Measurements from ENCODE around the gene MGAT5. TPM values are rescaled to one million over a fixed set of nuclear protein-coding genes. Genes with fewer than 3 reads are reported as not detected.

The MGAT5 gene
- total RNA-seq, 1 experiment from 2014 or later, result 34.0 TPM

DNA sequence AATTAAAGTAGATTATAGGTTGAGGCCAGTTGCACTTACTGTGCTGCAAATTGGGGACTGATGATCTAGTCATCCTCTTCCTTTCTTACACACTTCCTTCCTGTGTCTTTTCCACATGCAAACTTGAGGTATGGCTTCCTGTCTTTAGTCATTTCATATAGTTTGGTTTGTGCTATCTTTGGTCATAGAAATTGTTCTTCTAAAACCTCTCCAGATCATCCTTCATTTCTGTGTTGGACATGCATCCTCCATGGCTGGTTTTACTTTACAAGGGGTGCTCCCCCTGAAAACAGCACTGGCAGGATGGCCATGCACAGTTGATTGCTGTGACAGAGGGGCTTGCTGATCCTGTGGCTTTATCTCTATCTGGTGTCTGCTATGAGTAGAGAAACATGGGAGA is 36.5 kb downstream of the MGAT5 start:
- ChIA-PET CTCF (no interaction called here), POLR2A (no interaction called here), RAD21 (ENCODE audit: low non-redundant PET in 1 of 2, low total read pairs in 2 of 2, uncharacterized antibody in 2 of 2, unreplicated experiment in 2 of 2) (no interaction called here)
- H3K4me1 ChIP-seq (ENCODE audit: control insufficient read depth in 1 of 2, insufficient read depth in 2 of 2, low read length in 2 of 2), result no peaks in the 10 kb centered on the region
- BruUV-seq (replicated peaks), result no TSS peak
- ATAC-seq, result no peak
- intact Hi-C loops (cut with micrococcal nuclease), result no loop called here
- no peaks in the 10 kb centered on the region for H3K36me3 ChIP-seq (ENCODE audit: control insufficient read depth in 1 of 2, insufficient read depth in 2 of 2, low read length in 2 of 2)
- TF ChIP-seq CBX3 (IDR thresholded peaks at IDR 0.05; ENCODE audit: low read depth), result no peak
- TF ChIP-seq SP1 (IDR thresholded peaks at IDR 0.05; ENCODE audit: low read depth), result no peak
- no peak for TF ChIP-seq ZNF274 (IDR thresholded peaks at IDR 0.05; ENCODE audit: low read depth, low read length)
- no peak for TF ChIP-seq YY1 (IDR thresholded peaks at IDR 0.05; ENCODE audit: extremely low read depth, insufficient replicate concordance, low read depth, low read length)
- no peak for TF ChIP-seq REST (IDR thresholded peaks at IDR 0.05; ENCODE audit: low read depth)
- TF ChIP-seq EZH2phosphoT487 (IDR thresholded peaks at IDR 0.05; ENCODE audit: borderline replicate concordance), result no peak
- H3K27me3 ChIP-seq (ENCODE audit: insufficient read depth, low read length), result no peaks in the 10 kb centered on the region
- H3K9ac ChIP-seq (ENCODE audit: low read length), result no peak overlapping the region
- no peak overlapping the region for H3K27ac ChIP-seq (ENCODE audit: low read depth, low read length)
- no peak overlapping the region for H3K4me2 ChIP-seq (ENCODE audit: low read length)
- H4K20me1 ChIP-seq (ENCODE audit: insufficient read depth), result no peaks in the 10 kb centered on the region
- no peaks in the 10 kb centered on the region for H3K9me3 ChIP-seq (ENCODE audit: control insufficient read depth in 1 of 2, insufficient read depth in 1 of 2, low read depth in 1 of 2, low read length in 2 of 2)
- no peak for DNase-seq (ENCODE audit: low read depth, low spot score)
- H3K9me2 ChIP-seq (ENCODE audit: insufficient read depth), result no peaks in the 10 kb centered on the region
- H3K4me3 ChIP-seq (replicated peaks in 1 of 2; ENCODE audit: low read depth in 1 of 2, low read length in 2 of 2), result no peak overlapping the region
- no peak overlapping the region for H2AFZ ChIP-seq (ENCODE audit: low read depth, low read length, poor library complexity, severe bottlenecking)
- no peaks in the 10 kb centered on the region for H3K79me2 ChIP-seq (ENCODE audit: insufficient read depth, low read length)

- intact Hi-C loops (cut with micrococcal nuclease), result no loop called here
- no peaks in the 10 kb centered on the region for H3K36me3 ChIP-seq (ENCODE audit: control insufficient read depth in 1 of 2, insufficient read depth in 2 of 2, low read length in 2 of 2)
- no peak overlapping the region for H3K4me3 ChIP-seq (replicated peaks in 1 of 2; ENCODE audit: low read depth in 1 of 2, low read length in 2 of 2)
- CTCF ChIA-PET, result no interaction called here
- H2AFZ ChIP-seq (ENCODE audit: low read depth, low read length, poor library complexity, severe bottlenecking), result no peak overlapping the region
- ATAC-seq (no peak), DNase-seq (ENCODE audit: low read depth, low spot score) (no peak)
- no peaks in the 10 kb centered on the region for H3K79me2 ChIP-seq (ENCODE audit: insufficient read depth, low read length)
- POLR2A ChIA-PET, result no interaction called here
- H3K4me1 ChIP-seq (ENCODE audit: control insufficient read depth in 1 of 2, insufficient read depth in 2 of 2, low read length in 2 of 2), result no peaks in the 10 kb centered on the region
- no peak overlapping the region for H3K4me2 ChIP-seq (ENCODE audit: low read length)
- RAD21 ChIA-PET (ENCODE audit: low non-redundant PET in 1 of 2, low total read pairs in 2 of 2, uncharacterized antibody in 2 of 2, unreplicated experiment in 2 of 2), result no interaction called here
- H3K9me2 ChIP-seq (ENCODE audit: insufficient read depth), result no peaks in the 10 kb centered on the region
- H3K9me3 ChIP-seq (ENCODE audit: control insufficient read depth in 1 of 2, insufficient read depth in 1 of 2, low read depth in 1 of 2, low read length in 2 of 2), result no peaks in the 10 kb centered on the region
- no peaks in the 10 kb centered on the region for H3K27me3 ChIP-seq (ENCODE audit: insufficient read depth, low read length)
- no peak overlapping the region for H3K9ac ChIP-seq (ENCODE audit: low read length)
- no peaks in the 10 kb centered on the region for H4K20me1 ChIP-seq (ENCODE audit: insufficient read depth)
- no TSS peak for BruUV-seq (replicated peaks)
- no peak overlapping the region for H3K27ac ChIP-seq (ENCODE audit: low read depth, low read length)
- TF ChIP-seq FOSL1 (IDR thresholded peaks at IDR 0.05; ENCODE audit: low read depth) (no peak), TCF7L2 (IDR thresholded peaks at IDR 0.05; ENCODE audit: borderline replicate concordance, extremely low read depth, insufficient read depth, insufficient read length) (no peak), ELF1 (IDR thresholded peaks at IDR 0.05; ENCODE audit: borderline replicate concordance, low read depth) (no peak), ZFX (IDR thresholded peaks at IDR 0.05) (no peak), YY1 (IDR thresholded peaks at IDR 0.05; ENCODE audit: extremely low read depth, insufficient replicate concordance, low read depth, low read length) (no peak), RAD21 (IDR thresholded peaks at IDR 0.05; ENCODE audit: low read depth) (no peak), EZH2 (IDR thresholded peaks at IDR 0.05) (no peak), CBX3 (IDR thresholded peaks at IDR 0.05; ENCODE audit: low read depth) (no peak), MAX (IDR thresholded peaks at IDR 0.05) (no peak), SRF (IDR thresholded peaks at IDR 0.05; ENCODE audit: low read depth) (no peak), EGR1 (IDR thresholded peaks at IDR 0.05; ENCODE audit: low read depth) (no peak), SIN3A (IDR thresholded peaks at IDR 0.05; ENCODE audit: low read depth) (no peak), CEBPB (IDR thresholded peaks at IDR 0.05; ENCODE audit: low read depth) (no peak), CTCF (IDR thresholded peaks at IDR 0.05 in 2 of 3, conservative IDR thresholded peaks at IDR 0.05 in 1 of 3; ENCODE audit: borderline replicate concordance in 1 of 3, insufficient read depth in 1 of 3, low read depth in 2 of 3, low read length in 2 of 3) (no peak)
Observed at GRCh38 chr2:134292514-134292913, 38.6 kb downstream of the MGAT5 start.

All from HCT116 (cell line).